Mammary epithelial cell (primary cell): ENCODE data around the gene TTC39A.

Source experiments
- EZH2 ChIP-seq: IDR thresholded peaks from 2 replicates; pipeline ENCODE4 v1.6.1; 2012; ENCODE audit warnings: low read length, inconsistent platforms, borderline replicate concordance
- TF ChIP-seq, protein P1 (sequence below), 2 donors: IDR thresholded peaks in 1 of 2; conservative IDR thresholded peaks in 1 of 2; 2 replicates each; pipeline ENCODE4 v1.5.1; 2011 to 2012; ENCODE audit warnings: inconsistent platforms in 2 of 2, low read length in 2 of 2, mild to moderate bottlenecking in 2 of 2, control low read depth in 1 of 2, low read depth in 1 of 2; ENCODE audit not compliant: insufficient read depth in 1 of 2; ENCODE audit errors: extremely low read depth in 1 of 2

- TF ChIP-seq, protein P1, sequence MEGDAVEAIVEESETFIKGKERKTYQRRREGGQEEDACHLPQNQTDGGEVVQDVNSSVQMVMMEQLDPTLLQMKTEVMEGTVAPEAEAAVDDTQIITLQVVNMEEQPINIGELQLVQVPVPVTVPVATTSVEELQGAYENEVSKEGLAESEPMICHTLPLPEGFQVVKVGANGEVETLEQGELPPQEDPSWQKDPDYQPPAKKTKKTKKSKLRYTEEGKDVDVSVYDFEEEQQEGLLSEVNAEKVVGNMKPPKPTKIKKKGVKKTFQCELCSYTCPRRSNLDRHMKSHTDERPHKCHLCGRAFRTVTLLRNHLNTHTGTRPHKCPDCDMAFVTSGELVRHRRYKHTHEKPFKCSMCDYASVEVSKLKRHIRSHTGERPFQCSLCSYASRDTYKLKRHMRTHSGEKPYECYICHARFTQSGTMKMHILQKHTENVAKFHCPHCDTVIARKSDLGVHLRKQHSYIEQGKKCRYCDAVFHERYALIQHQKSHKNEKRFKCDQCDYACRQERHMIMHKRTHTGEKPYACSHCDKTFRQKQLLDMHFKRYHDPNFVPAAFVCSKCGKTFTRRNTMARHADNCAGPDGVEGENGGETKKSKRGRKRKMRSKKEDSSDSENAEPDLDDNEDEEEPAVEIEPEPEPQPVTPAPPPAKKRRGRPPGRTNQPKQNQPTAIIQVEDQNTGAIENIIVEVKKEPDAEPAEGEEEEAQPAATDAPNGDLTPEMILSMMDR (conservative IDR thresholded peaks at IDR 0.05 in 1 of 2, IDR thresholded peaks at IDR 0.05 in 1 of 2; ENCODE audit: extremely low read depth in 1 of 2, insufficient read depth in 1 of 2, low read depth in 1 of 2, low read length in 2 of 2): no peak
- TF ChIP-seq EZH2: no peak
Observed at GRCh38 chr1:51309291-51309690, 21.1 kb downstream of the TTC39A start.
